DMS 273 (cell line): ENCODE results near the gene CCDC186.

Source experiments
- DNase-seq: peaks from one replicate; lab custom pipeline; 2025; ENCODE audit not compliant: unreplicated experiment; lab: John Stamatoyannopoulos, UW

The CCDC186 gene

DNA sequence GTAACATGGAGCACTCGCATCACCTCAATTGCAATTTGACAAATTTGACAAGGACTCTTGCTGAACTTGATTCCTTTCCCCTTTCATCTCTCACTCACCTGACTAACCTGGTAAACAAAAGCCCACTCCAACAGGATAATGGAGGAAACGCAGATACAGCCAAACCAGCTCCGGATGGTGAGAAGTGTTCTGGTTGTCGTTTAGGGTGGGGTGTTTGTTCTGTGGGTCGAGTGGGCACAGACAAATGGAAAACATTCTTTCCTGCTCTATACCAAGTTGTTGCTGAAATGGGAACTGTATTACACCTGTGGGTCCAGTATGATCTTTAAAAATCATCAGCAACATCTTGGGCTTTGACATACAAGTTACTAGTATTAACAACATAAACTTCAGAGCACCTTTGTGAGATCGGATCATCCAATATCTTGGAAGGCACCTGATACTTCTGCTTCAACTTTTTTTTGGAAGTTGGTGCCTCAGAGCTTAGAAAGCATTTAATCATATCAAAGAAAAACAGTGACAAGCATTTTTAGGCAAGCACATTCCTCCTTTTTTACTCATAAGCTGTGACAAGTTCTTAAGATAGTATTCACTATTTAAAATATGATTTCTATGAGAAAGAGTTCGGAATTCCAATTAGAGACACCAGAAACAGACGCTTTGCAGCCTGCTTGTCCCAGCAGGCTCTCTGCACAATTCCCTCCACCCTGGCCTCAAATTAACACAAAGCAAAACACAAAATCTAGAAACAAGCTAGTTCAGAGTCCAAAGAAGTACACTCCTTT, 58.1 kb downstream of the CCDC186 start:
- DNase-seq = no peak

DNA sequence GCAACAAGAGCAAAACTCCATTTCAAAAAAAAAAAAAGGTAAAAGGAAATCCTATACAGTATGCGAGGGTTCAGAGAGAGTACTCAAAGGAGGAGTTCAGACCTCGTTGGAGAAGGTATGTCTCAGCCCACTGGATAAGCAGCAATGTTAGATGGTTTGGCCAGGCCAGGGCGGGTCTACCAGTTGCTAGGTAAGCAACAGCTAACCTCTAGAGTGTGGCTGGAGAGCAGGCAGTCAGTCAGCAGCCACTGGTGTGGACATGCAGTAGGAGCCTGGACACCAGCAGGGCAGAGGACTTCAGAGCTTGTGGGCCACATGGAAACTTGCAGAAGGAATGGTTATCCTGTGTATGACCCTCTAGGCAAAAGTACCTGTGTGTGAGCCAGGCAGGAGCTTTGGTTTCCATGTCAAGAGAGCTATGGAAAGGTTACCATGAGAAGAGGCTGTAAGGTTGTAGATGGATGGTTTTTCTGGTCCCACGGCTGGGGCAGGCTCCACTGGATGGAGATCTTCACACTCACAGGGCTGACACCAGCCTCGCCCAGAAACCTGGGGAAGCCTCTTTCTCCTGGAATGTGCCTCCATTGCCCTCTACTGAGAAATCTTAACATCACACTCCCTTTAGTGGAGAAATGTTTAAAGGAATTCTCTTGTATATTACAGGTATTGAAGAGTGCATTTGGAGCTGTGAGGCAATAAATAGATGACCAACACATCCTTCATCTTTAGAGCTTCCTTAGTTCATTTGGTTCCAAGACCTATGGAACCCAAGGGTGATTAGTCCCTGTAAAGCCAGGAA, 63.6 kb downstream of the CCDC186 start:
- DNase-seq = peak; percentile 15

DNA sequence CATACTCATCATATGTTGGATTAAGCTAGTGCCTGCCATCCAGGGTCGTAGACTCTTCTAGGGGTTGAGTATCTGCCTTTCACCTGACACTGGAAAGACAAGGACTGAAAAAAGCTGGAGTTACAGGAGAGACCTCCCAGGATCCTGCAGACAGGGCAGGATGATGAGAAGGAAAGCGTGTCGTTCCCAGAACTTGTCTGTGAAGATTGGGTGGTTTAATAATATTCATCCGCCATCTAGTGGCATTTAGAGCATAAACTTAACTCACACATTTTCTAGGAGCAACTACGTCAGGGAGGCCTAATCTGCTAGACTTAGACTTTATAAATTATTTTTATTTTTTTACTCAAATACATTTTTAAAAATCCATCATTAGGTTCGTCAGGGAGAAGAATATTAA, 70.7 kb downstream of the CCDC186 start:
- DNase-seq = peak; percentile 69

DNA sequence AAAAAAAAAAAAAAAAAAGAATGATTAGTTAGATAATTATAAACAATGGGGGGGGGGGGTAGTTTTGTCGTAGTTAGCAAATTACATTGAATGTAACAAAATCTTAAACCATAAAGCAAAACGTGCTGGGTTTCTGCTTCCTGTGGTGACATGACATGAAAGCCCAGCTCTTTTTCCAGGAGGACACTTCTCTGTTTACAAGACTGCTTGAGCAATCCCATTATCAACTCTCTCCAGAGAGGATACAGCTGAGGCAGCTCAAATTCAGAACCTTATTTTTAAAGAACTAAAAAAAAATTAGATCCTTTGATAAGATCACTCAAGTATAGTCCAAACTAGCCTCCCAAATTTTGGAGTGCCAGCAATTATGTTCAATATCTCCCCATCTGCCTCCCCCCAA, 71.7 kb downstream of the CCDC186 start:
- DNase-seq = no peak

DNA sequence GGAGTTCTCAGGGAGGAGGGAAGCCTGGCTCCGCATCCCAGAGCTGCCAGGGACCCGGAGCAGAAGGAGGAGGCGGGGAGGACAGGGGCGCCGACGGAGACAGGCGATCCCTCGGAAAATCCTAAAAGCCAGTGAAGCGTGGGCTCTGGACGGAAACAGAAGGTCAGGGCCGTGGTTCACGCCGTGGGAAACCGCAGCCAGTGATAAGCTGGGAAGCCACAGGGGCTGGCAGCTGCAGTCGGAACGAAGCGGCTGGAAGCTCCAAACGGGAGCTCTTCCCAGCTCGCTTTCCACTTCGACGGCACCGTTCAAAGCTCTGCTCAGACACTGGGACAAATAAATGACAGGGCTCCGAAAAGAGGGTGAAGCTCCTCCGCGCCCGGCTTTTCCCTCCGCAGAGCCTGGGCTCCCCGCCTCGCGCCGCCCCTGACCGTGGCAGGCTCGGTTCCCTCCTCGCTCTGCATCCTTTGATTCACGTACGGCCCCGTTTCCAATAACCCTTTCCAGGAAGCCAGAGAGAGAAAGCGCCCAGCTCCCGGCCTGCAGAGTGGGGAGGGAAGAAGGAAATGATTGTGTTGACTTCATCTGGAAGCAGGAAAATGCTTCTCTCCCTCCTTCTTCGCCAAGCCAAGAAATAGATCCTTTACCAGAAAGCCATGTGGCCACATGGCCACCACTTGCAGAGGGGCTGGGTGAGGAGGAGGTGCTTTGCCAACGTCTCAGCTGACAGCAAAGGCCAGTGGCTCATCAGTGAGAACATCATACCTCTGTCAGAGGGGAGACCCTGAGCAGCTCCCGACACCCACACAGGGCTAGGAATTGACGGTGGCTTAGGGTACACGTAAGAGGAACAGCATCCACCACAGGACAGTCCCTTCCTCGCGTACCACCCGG, 72.9 kb downstream of the CCDC186 start:
- DNase-seq = peak; percentile 40

DNA sequence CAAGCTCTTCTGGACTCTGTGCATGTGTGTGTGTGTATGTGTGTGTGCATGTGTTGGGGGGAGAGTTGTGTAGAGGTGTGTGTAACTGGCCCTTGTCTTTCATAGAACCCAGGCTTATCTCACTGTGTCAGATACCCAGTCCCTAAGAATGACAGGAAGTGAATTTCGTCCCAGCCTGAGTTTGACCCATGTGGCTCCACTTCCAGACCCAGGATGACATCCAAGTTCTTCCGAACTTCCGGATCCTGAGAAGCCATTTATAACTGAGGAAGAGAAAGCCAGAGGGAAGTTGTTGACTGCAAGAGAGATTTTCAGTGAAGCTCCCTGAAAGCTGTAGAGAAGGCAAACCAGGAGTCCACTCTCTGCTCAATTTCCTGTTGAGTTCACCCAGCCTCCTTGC, 77.1 kb downstream of the CCDC186 start:
- DNase-seq = no peak

DNA sequence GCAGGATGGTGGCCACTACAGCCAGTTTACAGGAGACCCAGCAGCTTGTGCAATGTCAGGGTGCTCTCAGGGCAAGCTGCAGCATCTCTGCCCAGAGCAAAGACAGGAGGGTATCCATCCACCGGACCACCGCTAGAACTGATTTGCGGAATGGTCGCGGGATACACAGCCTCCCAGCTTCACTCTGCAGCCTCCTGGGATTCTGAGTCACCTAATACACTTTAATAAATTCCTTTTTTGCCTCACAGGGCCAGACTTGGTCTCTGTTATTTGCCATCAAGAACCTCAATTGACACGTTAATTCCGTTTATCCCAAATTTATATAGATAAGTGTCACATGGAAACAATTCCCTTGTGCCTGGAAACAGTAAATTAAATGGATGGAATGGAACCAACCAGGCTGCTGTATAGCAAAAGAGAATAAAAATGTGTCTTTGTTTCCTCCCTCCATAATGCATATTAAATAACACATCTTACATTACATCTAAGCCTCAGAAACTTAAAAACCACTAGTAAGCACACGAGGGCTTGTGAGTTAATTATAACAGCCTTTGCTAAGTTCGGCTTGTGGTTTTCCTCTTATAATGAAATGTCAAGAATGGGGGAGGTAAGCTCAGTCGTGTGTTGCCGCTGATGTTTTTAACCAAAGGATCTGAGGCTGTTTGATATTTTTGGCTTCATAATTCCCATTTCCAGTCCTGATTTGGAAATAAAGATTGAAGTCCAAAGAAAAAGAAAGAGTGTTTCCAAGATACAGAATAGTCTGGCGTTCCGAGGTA, 78.3 kb downstream of the CCDC186 start:
- no peak for DNase-seq

DNA sequence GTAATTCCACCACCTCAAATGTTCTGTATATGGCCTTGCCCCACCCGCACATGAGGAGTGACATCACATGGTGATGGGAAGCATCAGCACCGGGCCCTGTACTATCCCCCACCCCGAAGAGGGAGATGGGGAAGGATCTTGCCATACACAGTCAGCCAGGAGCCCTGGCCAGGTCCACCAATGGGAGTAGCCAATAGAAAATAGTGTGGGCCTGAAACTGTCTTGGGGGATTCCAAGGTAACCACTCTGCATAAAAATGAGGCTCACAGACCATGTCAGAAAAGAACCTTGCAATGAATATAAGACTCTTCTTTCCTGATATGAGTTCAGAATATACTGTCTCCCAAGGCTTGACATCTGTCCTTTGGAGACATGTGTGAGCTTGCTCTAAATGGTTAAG, 79.2 kb downstream of the CCDC186 start:
- no peak for DNase-seq

DNA sequence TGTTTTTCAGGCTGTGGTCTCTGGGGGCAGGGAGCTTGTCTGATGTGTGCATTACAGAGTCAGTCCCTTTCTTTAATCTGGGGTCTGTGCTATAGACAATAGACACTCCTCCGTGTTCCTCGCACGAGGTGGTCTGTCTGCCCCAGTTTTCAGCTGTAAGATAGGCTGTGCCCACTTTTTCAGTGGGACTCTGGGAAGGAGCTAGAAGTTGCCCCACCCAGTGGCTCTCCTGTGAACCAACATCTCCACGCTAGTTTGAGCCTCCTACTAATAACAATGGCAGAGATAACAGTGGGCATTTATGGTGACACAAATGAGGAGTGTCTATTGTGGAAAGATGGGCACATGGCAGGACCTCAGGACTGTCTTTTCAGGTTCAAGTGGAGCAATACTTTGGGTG, 86.3 kb downstream of the CCDC186 start:
- no peak for DNase-seq

DNA sequence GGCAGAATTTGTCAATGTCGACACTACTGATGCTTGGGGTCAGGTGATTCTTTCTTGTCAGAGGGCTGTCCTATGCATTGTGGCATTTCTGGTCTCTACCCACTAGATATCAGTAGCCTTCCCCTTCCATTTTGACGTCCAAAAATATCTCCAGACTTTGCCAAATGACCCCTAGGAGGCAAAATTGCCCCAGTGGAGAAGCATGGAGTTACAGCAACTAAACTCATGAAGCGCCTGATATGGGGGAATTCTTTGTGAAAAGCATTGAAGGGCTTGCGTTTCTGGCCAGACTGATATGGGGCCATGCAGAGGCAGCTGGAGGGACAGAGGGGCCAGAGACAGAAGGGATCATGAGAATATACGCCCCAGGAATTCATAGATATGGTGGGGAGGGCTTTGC, 86.7 kb downstream of the CCDC186 start:
- DNase-seq = peak; percentile 2

DNA sequence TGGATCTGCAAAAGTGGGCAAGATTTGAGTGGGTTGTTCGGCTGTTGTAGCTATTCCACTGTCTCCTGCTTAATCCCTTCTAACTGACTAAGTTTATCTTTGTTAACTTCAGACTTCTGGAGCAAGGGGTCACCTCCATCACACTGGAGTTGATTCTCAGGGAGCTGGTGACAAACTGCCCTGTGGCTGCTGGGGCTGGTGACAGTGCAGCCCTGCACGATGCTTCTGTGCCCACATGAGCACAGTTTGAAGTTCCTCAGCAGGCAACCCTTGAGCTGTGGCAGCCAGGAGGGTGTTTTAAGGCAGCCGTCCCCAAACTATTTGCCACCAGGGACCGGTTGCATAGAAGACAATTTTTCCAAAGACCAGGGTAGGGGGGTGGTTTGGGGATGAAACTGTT, 89.8 kb downstream of the CCDC186 start:
- DNase-seq = no peak

DNA sequence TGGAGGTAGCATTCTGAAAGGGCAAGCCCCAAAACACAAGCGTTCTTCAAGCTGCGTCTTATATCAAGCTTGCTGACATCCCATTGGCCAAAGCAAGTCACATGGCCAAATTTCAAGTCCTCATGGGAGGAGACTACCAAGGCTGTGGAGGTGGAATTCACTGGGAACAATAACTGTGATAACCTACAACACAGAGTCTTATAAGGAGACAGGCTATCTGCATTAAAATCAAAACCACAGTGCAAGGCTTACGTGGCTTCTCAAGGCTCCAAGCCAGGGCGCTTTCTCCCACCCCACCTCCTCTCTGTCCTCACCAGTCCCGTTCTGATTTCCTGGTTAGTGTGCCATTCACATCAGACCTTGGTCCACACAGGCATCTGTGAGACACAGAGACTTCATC, 91.0 kb downstream of the CCDC186 start:
- DNase-seq = no peak

DNA sequence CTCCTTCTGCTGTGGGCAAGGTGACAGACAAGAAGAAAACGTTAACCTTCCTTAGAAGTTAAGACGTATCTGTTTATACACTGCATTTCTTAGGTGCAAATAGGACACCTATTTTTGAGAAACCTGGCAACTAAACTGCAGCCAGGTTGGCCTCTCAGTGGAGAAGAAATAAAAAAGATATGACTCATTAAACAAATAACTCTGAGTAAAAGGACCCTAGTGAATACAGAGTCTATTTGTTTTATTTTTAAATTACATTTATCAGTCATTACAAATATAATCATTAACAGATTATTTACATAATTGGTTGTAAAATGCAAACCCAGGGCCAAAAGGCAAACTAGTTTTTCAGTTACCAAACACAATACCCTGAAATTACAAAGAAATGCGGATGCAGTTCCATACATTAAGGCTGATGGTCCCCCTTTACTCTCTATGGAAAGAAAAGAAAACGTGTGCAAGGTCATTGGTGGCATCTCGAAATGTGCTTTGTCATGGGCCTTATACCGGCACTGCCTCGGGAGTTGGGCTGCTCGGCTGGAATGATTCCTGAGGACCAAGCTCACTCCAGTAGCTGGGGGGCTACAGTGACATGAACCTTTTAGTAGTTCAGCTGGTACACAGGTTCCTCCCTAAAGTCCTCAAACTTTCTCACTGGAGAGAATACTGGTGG, 92.0 kb downstream of the CCDC186 start:
- DNase-seq = no peak

DNA sequence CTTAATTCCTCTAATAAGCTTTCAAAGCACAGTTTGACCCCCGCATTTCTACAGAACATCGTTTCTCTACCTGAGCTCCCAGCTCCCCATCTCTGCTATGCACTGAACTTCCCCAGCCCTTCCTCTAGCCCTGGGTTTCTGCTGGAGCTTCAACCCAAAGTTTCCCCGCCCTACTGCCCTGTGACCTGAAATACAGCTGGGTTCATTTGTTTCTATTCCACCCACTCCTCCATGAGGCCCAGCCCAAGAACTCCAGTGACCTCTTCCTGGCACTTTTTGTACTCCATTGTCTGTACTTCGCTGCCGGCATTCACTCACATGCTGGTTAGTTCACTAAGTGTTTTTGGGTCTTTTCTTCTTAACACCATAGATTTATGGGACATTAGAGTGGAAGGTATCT, 94.6 kb downstream of the CCDC186 start:
- no peak for DNase-seq

DNA sequence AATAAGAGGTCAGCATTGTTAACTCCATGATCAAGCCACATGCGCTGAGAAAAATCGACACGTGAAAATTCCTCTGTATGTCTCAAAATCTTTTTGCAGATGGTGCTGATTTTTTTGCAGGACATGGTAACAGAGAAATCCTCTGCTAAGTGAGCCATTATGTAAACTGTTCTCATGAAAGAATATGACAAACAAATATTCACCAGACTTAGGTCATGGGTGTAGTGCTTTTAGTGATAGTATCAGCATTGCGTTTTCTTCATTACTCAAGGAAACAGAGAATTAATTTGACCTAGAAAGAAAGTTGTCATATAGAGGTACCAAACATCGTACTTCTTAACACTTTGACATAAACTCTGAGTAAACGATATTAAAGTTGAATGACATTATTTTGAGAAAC, 95.7 kb downstream of the CCDC186 start:
- no peak for DNase-seq

DNA sequence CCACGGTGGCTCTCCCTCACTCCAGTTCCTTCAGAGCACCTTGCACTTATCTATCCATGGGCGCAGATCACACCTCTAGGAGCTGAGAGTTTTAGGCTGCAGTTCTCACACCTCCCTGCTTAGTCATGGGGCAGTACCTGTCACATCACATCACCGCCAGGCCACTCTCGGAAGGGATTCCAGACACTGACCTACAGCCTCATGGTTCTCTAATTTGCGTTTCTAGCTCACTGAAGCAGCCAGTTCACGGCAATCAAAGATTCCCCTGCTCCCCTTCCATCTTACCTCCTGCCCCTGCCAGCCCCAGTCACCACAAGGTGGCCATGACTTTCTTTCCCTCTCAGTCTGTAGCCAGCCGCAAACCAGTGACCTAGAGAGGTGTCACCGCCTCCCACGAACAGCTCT, 96.2 kb downstream of the CCDC186 start:
- no peak for DNase-seq

DNA sequence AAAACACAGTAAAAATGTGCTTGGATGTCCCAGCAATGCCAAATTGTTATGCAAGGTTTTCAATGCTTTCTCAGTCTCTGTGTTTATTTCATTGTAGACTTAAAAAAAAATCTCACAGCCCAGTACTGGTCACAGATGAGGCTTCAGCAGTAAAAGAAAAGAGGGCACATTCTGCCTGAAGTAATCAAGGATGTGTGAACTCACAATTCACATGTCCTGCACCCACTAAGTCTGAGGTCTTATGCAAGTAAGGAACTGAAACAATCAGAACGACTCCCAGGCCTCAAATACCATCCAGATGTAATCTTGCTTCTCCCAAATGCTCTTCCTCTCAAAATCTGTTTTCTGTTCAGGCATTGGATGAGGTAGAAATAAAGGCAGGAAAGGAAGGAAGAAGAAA, 96.7 kb downstream of the CCDC186 start:
- DNase-seq = no peak

DNA sequence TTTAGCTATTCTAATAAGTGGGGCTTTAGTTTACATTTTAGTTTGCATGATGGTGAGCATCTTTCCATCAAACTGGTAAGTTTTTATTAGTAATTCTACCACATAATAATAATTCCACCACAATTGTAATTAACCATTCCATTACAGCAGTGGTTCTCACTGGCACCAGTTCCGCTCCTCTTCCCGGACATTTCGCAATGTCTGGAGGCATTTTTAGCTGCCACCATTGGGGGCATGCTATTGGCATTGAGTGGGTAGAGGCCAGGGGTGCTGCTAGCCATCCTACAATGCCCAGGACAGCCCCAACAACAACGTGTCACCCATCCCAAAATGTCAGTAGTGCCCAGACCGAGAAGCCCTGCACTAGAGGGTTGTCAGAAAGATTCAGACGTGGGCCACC, 98.9 kb downstream of the CCDC186 start:
- DNase-seq = no peak

DNA sequence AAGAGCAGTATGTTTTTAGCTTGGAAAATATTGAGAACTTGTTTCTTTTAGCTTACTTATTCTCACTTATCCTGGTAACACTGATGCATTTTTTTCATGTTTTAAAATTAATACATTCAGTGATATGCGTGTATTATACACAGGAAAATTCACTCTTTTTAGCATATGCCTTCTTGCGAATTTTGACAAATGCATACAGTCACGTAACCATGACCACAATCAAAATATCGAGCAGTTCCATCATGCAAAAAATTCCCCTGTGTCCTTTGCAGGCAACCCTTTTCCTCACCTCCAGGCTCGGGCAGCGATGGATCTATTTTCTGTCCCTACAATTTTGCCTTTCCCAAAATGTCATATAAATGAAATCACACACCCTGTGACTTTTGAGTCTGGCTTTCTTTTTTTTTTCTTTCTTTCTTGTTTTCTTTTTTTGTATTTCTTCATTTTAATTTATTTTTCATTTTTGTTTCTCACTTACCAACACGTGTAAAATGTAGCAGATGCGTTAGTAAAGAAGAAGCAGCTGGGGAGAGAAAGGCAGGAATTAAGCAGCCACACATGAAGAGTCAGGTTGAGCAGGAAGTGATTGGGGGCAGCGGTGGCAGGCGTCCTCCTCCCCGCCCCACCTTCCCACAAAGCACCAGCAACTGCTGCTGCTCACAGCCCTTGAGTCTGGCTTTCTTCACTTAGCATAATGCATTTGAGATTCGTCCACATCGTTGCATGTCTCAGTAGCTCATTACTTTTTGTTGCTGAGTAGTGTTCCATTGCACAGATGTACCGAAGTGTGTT, 100.4 kb downstream of the CCDC186 start:
- DNase-seq = no peak
